Activated T-cell treated with anti-CD3 and anti-CD28 coated beads, Interleukin-2, amount 50 U/mL, for 4 hours (primary cell): ENCODE data around the gene ARID1B. TPM values are rescaled to one million over a fixed set of nuclear protein-coding genes. Genes with fewer than 3 reads are reported as not detected.

Source experiments
- ATAC-seq, 2 donors: fragments of 200-7000 bp; cut with Tn5 transposase; one replicate each; pipeline ENCODE4 v1.10.0; 2021
- DNase-seq: peaks from one replicate; pipeline ENCODE4 v3.0.0-alpha.2; 2020
- H3K27me3 Mint-ChIP-seq: one replicate; pipeline ENCODE4 v1.8.0; 2021; ENCODE audit warnings: low read depth, mixed read lengths
- H3K36me3 Mint-ChIP-seq: one replicate; pipeline ENCODE4 v1.8.0; 2022; ENCODE audit warnings: mixed read lengths; ENCODE audit not compliant: insufficient read depth
- H3K4me1 Mint-ChIP-seq: one replicate; pipeline ENCODE4 v1.8.0; 2021; ENCODE audit warnings: low read depth, mixed read lengths
- H3K4me3 Mint-ChIP-seq: one replicate; pipeline ENCODE4 v1.8.0; 2021; ENCODE audit warnings: mild to moderate bottlenecking, moderate library complexity, mixed read lengths
- H3K9me3 Mint-ChIP-seq: one replicate; pipeline ENCODE4 v1.8.0; 2021; ENCODE audit warnings: mixed read lengths
- total RNA-seq, 3 donors: library from RNA; stranded (reverse); gene quantifications; one replicate each; pipeline ENCODE4 v1.2.1, GENCODE V29; 2021

Gene ARID1B
- total RNA-seq, 3 donors from 2014 or later: 45.6 to 46.6 (median 46.0) TPM

GRCh38 chr6:157150076-157150475 lies 372.9 kb downstream of the ARID1B start:
- H3K36me3 Mint-ChIP-seq: peaks cover 40% of the 10 kb centered on the region
- ATAC-seq (no peak), DNase-seq (no peak)
- no peaks in the 10 kb centered on the region for H3K9me3 Mint-ChIP-seq
- H3K4me3 Mint-ChIP-seq: no peak overlapping the region
- peaks cover 24% of the 10 kb centered on the region for H3K4me1 Mint-ChIP-seq
- H3K27me3 Mint-ChIP-seq: no peaks in the 10 kb centered on the region

DNA sequence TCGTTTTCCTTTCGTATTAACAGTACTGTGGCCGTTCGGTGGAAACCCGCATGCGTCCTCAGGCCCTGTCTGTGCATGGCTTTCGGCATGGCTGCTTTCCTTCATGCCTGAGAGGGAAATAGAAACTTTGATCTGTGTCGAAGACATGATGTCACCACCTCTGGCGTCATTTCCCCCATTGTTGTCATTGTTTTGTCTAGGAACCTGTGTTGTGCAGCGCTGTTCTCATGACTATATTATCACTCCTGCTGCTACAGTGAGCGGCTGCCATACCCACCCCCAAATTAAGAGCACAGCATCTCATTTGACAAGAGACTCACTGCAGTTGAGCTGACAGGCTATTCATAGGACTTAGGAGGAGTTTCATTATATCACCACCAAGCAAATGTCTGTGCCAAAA lies 373.9 kb downstream of the ARID1B start:
- peaks cover 46% of the 10 kb centered on the region for H3K36me3 Mint-ChIP-seq
- DNase-seq (no peak), ATAC-seq (no peak)
- no peaks in the 10 kb centered on the region for H3K9me3 Mint-ChIP-seq
- H3K27me3 Mint-ChIP-seq: no peaks in the 10 kb centered on the region
- H3K4me1 Mint-ChIP-seq: peaks cover 22% of the 10 kb centered on the region
- no peak overlapping the region for H3K4me3 Mint-ChIP-seq

GRCh38 chr6:157151989-157152388 lies 374.8 kb downstream of the ARID1B start:
- Mint-ChIP-seq H3K4me1 (peaks cover 14% of the 10 kb centered on the region), H3K36me3 (peaks cover 45% of the 10 kb centered on the region), H3K27me3 (no peaks in the 10 kb centered on the region), H3K9me3 (no peaks in the 10 kb centered on the region), H3K4me3 (no peak overlapping the region)
- DNase-seq (no peak), ATAC-seq (no peak)

- Mint-ChIP-seq H3K27me3 (no peaks in the 10 kb centered on the region), H3K4me3 (no peak overlapping the region), H3K36me3 (peaks cover 47% of the 10 kb centered on the region), H3K9me3 (no peaks in the 10 kb centered on the region), H3K4me1 (peaks cover 14% of the 10 kb centered on the region)
- DNase-seq: no peak
- no peak for ATAC-seq
These were observed 375.4 kb downstream of the ARID1B start for GRCh38 chr6:157152556-157152955.

DNA sequence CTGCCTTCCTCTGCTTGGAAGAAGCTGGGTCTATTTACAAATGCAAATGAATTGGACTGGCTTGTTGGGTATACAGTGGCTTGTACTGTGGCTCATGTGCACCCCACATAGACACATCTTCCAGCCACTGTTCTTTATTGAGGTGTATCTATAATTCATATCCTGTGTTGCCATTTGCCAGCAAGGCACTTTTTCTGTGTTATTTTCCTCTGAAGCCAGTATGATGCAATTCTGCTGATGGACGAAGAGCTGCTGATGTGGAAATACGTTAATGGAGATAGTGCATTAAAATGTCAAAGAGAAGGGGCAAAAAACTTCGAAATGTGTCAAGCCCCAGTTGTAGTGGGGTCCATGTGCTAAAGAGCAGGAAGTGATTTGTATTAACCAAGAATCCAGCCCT lies 378.6 kb downstream of the ARID1B start:
- ATAC-seq: no peak
- peaks cover 13% of the 10 kb centered on the region for H3K4me1 Mint-ChIP-seq

DNA sequence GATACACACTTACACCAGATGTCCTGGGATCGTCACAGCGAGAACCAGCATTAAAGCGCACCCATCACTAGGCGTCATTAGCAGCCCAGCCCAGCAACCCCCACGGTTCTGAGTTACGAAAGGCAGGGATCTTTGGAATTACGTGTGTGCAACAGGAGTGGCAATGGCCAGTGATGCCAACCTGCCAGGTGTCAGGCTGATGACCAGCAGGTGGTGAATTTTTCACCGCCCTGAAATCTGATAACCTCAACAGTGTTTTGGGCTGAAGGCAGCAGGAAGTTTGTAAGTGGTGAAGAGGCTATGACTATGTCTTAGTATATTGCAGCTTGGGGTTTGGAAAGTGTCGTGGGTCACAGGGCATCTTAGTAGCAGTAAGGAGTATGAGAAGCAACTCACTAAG lies 380.1 kb downstream of the ARID1B start:
- Mint-ChIP-seq H3K27me3 (no peaks in the 10 kb centered on the region), H3K9me3 (no peaks in the 10 kb centered on the region), H3K4me1 (peaks cover 3% of the 10 kb centered on the region), H3K36me3 (peaks cover 34% of the 10 kb centered on the region), H3K4me3 (no peak overlapping the region)
- ATAC-seq (no peak), DNase-seq (no peak)

More for the DNA sequence above, 378.6 kb downstream of the ARID1B start:
- Mint-ChIP-seq H3K9me3 (no peaks in the 10 kb centered on the region), H3K27me3 (no peaks in the 10 kb centered on the region), H3K4me3 (no peak overlapping the region), H3K36me3 (peaks cover 40% of the 10 kb centered on the region)
- no peak for DNase-seq

DNA sequence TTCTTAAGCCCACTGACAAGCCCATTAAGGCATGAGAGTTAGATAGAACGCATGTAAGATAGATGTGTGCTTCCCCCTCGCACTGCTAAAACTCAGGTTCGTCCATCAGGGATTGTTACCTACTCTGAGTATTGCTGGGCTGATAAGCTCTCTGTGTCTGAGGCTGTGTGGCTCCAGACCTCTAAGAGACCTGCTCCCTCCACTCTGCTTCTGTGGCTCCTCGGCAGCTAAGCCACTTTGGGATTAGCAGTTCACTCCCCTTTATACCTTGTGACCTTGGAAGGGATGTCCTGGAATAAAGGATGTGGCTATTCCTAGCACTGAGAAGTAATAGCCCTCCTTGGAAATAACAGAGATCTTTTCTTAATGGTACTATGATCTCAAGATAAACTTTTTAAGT lies 381.3 kb downstream of the ARID1B start:
- Mint-ChIP-seq H3K27me3 (no peaks in the 10 kb centered on the region), H3K4me3 (no peak overlapping the region), H3K9me3 (no peaks in the 10 kb centered on the region), H3K4me1 (no peaks in the 10 kb centered on the region), H3K36me3 (peaks cover 30% of the 10 kb centered on the region)
- no peak for DNase-seq
- ATAC-seq: no peak

DNA sequence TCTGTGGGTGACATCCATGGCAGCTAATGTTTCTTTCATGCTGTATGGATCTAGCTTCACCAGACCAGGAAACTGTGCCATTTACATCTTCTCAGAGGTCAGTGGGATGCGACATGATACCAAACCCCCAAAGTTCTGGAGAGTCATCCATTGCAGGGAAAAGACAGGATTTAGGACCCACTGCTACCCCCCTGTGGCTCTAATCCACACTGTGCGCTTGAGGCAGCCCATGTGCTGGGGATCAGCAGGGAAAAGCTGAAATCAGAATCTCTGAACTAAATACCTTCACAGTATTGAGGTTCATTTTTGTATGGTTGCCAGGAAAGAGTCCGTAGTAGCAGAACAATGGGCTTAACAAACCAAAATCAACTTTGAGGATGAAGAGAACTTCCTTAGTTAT lies 381.7 kb downstream of the ARID1B start:
- Mint-ChIP-seq H3K4me3 (no peak overlapping the region), H3K27me3 (no peaks in the 10 kb centered on the region), H3K36me3 (peaks cover 30% of the 10 kb centered on the region), H3K9me3 (no peaks in the 10 kb centered on the region), H3K4me1 (no peaks in the 10 kb centered on the region)
- no peak for DNase-seq
- ATAC-seq: no peak

GRCh38 chr6:157159348-157159747 lies 382.2 kb downstream of the ARID1B start:
- no peaks in the 10 kb centered on the region for H3K4me1 Mint-ChIP-seq
- no peak for ATAC-seq
- peaks cover 26% of the 10 kb centered on the region for H3K36me3 Mint-ChIP-seq
- no peaks in the 10 kb centered on the region for H3K27me3 Mint-ChIP-seq
- DNase-seq: no peak
- no peak overlapping the region for H3K4me3 Mint-ChIP-seq
- no peaks in the 10 kb centered on the region for H3K9me3 Mint-ChIP-seq

GRCh38 chr6:157161912-157162311 lies 384.7 kb downstream of the ARID1B start:
- ATAC-seq (no peak), DNase-seq (no peak)
- Mint-ChIP-seq H3K27me3 (no peaks in the 10 kb centered on the region), H3K4me3 (no peak overlapping the region), H3K36me3 (peaks cover 14% of the 10 kb centered on the region), H3K9me3 (no peaks in the 10 kb centered on the region), H3K4me1 (no peaks in the 10 kb centered on the region)

- no peaks in the 10 kb centered on the region for H3K9me3 Mint-ChIP-seq
- H3K4me1 Mint-ChIP-seq: no peaks in the 10 kb centered on the region
- DNase-seq (no peak), ATAC-seq (no peak)
- H3K36me3 Mint-ChIP-seq: peaks cover 19% of the 10 kb centered on the region
- H3K27me3 Mint-ChIP-seq: no peaks in the 10 kb centered on the region
- H3K4me3 Mint-ChIP-seq: no peak overlapping the region
These were observed 385.7 kb downstream of the ARID1B start for GRCh38 chr6:157162766-157163433.

DNA sequence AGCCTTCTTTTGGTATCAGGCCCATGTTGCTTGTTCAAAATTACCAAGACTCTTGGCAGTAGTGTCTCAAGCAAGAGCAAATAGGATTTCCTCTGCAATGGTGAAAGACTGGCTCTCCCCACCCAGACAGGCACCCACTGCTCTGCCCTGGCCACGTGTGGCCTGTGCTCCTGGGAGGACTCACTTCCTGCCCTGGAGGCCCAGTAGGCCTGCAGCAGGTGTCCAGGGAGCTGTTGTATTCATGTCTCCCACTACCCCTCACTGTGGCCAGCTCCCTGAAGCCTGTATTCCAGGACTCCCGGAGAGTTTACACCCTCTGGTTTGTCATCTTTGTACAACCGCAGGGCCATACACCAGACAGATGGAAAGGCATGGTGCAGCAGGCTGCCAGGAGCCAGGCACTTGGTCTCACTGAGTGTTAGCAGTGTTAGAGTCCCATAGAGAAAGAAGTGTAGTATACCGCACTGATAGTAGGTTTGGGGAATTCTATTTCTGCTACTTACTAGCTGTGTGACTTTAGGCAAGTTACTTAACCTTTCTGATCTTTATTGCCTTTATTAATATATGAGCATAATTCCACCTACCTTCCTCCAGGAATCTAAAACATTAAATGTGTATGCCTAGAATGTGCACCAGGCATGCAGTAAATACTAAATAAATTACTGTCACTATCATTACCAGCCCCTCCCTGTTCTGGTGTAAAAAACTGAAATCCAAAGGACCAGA lies 386.4 kb downstream of the ARID1B start:
- ATAC-seq (no peak), DNase-seq (no peak)
- H3K4me1 Mint-ChIP-seq: no peaks in the 10 kb centered on the region
- H3K4me3 Mint-ChIP-seq: no peak overlapping the region
- H3K9me3 Mint-ChIP-seq: no peaks in the 10 kb centered on the region
- H3K36me3 Mint-ChIP-seq: peaks cover 25% of the 10 kb centered on the region
- no peaks in the 10 kb centered on the region for H3K27me3 Mint-ChIP-seq

DNA sequence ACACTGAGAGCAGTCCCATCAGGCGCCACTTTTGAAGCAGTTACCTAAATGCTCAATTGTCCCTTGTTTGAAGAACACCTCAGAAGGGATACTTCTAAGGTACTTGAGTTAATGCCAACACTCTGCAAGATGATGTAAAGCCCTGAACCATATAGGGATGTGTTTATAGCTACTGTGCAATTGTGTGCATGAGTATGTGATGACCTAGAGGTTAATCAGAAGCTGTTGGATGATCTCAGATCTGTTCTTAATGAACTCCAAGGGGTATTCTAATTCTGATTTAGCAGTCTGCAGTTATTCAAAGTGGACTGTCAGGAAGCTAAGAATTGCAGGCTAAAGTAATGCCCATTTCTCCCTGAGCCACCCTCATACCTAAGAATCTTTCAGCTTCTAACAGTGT lies 387.8 kb downstream of the ARID1B start:
- Mint-ChIP-seq H3K27me3 (no peaks in the 10 kb centered on the region), H3K9me3 (no peaks in the 10 kb centered on the region), H3K36me3 (peaks cover 20% of the 10 kb centered on the region), H3K4me3 (no peak overlapping the region), H3K4me1 (no peaks in the 10 kb centered on the region)
- DNase-seq (no peak), ATAC-seq (no peak)

DNA sequence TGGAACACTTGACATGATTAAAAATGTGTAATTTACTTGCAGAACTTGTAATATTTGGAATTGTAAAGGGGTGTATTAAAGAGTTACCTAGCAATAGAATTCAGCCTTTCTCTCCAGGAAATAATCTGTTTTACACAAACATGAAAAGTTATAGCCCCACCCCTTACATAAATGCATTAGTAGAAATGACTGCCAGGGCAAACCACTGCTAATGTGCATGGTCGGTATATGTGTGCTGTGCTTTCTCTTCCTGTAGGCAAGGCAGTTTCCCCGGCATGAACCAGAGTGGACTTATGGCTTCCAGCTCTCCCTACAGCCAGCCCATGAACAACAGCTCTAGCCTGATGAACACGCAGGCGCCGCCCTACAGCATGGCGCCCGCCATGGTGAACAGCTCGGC lies 389.6 kb downstream of the ARID1B start:
- H3K36me3 Mint-ChIP-seq: peaks cover 14% of the 10 kb centered on the region
- no peak overlapping the region for H3K4me3 Mint-ChIP-seq
- H3K4me1 Mint-ChIP-seq: no peaks in the 10 kb centered on the region
- no peaks in the 10 kb centered on the region for H3K9me3 Mint-ChIP-seq
- DNase-seq: no peak
- no peaks in the 10 kb centered on the region for H3K27me3 Mint-ChIP-seq
- ATAC-seq: no peak

DNA sequence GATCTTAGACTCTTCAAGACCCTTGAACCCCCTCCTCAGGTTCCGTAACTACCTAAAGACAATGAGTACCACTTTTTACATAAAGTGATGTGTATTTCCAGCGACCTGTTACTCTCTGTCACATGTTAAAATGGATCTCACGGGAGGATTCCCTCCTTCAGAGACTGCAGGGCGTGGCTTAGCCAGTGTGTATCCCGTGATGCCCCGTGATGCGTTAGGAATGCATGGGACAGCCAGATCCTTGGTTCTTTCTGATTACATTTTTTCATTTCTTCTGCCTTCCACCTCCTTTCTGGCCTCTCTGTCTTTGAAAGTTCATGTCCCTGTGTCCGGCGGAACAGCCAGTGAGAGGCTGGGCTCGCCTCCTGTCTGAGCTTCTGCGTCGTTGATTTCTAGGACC lies 390.7 kb downstream of the ARID1B start:
- no peak for ATAC-seq
- Mint-ChIP-seq H3K9me3 (no peaks in the 10 kb centered on the region), H3K4me1 (peaks cover 2% of the 10 kb centered on the region), H3K4me3 (no peak overlapping the region), H3K27me3 (no peaks in the 10 kb centered on the region), H3K36me3 (peaks cover 17% of the 10 kb centered on the region)
- DNase-seq: no peak
